HG03520 (cell line): ENCODE measurements around the gene ZNF770.
"Not testable (repeated sequence)": the region's sequence is repeated elsewhere in the genome, so short reads cannot be mapped to it uniquely, and the experiment has no call there.

ENCODE experiments used
- ATAC-seq: cut with Tn5 transposase; IDR thresholded peaks from one replicate; pipeline ENCODE4 v1.9.1; 2021; ENCODE audit warnings: mild to moderate bottlenecking, moderate library complexity; ENCODE audit not compliant: unreplicated experiment

ZNF770 gene

GRCh38 chr15:34984889-34985630, 3.0 kb downstream of the ZNF770 start:
- ATAC-seq: no peak

GRCh38 chr15:34976743-34977142, 11.3 kb downstream of the ZNF770 start:
- ATAC-seq: no peak

GRCh38 chr15:34976073-34976472, 12.0 kb downstream of the ZNF770 start:
- ATAC-seq: no peak

GRCh38 chr15:34973512-34973911, 14.6 kb downstream of the ZNF770 start:
- ATAC-seq: no peak

- not testable (repeated sequence) for ATAC-seq
Measured at GRCh38 chr15:34970098-34970643, 17.9 kb downstream of the ZNF770 start.

- ATAC-seq: peak; percentile 94
Measured at GRCh38 chr15:34969340-34970097, 18.6 kb downstream of the ZNF770 start, which contains the start of gene AQR. Gene AQR (minus strand): TSS chr15:34969742. CDS start chr15:34969613, 129 bp downstream.

GRCh38 chr15:34964277-34964676, 23.8 kb downstream of the ZNF770 start:
- ATAC-seq: no peak

- ATAC-seq: no peak
Measured at GRCh38 chr15:34953851-34954250, 34.2 kb downstream of the ZNF770 start.

GRCh38 chr15:34952481-34952880, 35.6 kb downstream of the ZNF770 start:
- ATAC-seq: no peak

GRCh38 chr15:34951993-34952392, 36.1 kb downstream of the ZNF770 start:
- no peak for ATAC-seq

GRCh38 chr15:34944936-34945335, 43.2 kb downstream of the ZNF770 start:
- ATAC-seq: no peak

GRCh38 chr15:34943711-34944110, 44.4 kb downstream of the ZNF770 start:
- no peak for ATAC-seq

GRCh38 chr15:34943264-34943663, 44.8 kb downstream of the ZNF770 start:
- ATAC-seq: not testable (repeated sequence)

- ATAC-seq: no peak
Measured at GRCh38 chr15:34942363-34942762, 45.7 kb downstream of the ZNF770 start.

GRCh38 chr15:34941831-34942230, 46.3 kb downstream of the ZNF770 start:
- ATAC-seq: no peak

- ATAC-seq: no peak
Measured at GRCh38 chr15:34941185-34941698, 46.8 kb downstream of the ZNF770 start.

GRCh38 chr15:34933432-34933975, 54.6 kb downstream of the ZNF770 start:
- ATAC-seq: no peak

- not testable (repeated sequence) for ATAC-seq
Measured at GRCh38 chr15:34928349-34928748, 59.7 kb downstream of the ZNF770 start.
